ENCODE measurements around the gene THY1. TPM values are rescaled to one million over a fixed set of nuclear protein-coding genes. Genes with fewer than 3 reads are reported as not detected.
"Not testable (repeated sequence)": the region's sequence is repeated elsewhere in the genome, so short reads cannot be mapped to it uniquely, and the experiment has no call there.

The THY1 gene
- total RNA-seq, 4 donors from 2014 or later: 2.1 to 28.1 (median 9.4) TPM

DNA sequence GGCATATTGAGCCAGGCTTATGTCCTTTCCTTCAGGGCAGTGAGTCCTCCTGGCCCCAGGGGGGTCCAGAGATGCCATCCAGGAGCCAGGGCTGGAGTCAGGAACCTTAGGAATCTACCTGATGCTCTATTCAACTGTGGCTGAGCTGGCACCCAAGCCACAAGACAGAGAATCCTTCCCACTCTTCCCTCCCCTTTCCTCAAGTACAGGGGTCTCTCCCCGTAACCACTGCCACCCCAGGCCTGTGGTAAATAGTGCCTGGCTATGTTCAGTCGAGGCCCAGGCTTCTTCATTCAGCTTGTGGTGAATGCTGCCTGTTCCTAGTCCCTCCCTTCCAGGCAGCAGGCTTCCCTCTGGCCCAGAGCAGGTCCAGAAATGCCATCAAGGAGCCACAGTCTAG is 45.5 kb upstream of the THY1 start:
- no peak overlapping the region for H3K27ac ChIP-seq
- H3K36me3 ChIP-seq: no peaks in the 10 kb centered on the region
- no peak for DNase-seq
- H3K27me3 ChIP-seq: no peaks in the 10 kb centered on the region
- H3K4me1 ChIP-seq: no peaks in the 10 kb centered on the region
- H3K4me3 ChIP-seq: no peak overlapping the region
- H3K9me3 ChIP-seq: peaks cover 0 to 4% (median 0%) of the 10 kb centered on the region in 4 donors
- TF ChIP-seq, protein P1, sequence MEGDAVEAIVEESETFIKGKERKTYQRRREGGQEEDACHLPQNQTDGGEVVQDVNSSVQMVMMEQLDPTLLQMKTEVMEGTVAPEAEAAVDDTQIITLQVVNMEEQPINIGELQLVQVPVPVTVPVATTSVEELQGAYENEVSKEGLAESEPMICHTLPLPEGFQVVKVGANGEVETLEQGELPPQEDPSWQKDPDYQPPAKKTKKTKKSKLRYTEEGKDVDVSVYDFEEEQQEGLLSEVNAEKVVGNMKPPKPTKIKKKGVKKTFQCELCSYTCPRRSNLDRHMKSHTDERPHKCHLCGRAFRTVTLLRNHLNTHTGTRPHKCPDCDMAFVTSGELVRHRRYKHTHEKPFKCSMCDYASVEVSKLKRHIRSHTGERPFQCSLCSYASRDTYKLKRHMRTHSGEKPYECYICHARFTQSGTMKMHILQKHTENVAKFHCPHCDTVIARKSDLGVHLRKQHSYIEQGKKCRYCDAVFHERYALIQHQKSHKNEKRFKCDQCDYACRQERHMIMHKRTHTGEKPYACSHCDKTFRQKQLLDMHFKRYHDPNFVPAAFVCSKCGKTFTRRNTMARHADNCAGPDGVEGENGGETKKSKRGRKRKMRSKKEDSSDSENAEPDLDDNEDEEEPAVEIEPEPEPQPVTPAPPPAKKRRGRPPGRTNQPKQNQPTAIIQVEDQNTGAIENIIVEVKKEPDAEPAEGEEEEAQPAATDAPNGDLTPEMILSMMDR (IDR thresholded peaks at IDR 0.05): no peak
- TF ChIP-seq POLR2A (IDR thresholded peaks at IDR 0.05): no peak

DNA sequence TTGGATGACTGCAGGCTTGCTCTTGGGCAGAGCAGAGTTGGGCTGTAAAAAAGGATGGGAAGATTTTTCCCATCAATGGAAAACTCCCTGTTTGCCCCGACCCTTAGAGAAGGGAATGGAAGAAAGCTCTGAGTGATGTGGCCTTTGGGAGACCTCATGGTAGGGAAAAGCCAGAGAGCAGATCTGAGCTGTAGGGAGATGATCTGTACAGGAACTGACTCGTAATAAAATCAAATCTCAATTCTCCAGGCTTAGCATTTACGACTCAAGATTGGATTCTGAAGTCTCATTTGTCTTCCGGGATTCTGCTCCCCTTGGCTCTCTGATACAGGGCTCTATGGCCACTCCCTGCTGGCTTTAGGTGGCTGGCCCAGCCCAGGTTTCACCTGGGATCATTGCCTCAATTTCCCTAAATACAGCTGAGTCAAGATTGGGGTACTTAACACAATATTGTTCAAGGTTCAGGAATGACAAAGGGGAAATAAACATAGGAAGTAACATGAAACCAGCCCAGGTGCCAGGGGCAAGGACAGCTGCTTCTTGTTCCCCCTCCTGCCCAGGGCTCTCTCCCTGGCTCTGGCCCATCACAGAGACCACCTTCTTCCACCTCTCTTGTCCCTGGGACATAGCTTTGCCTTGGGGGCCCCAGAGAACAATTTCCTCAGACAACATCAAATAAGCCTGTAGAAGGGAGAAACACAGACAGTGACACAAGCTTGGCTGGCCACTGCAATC is 38.4 kb upstream of the THY1 start:
- H3K4me3 ChIP-seq: no peak overlapping the region
- no peaks in the 10 kb centered on the region for H3K27me3 ChIP-seq
- no peak overlapping the region for H3K27ac ChIP-seq
- H3K36me3 ChIP-seq: no peaks in the 10 kb centered on the region
- peaks cover 0 to 4% (median 0%) of the 10 kb centered on the region in 4 donors for H3K9me3 ChIP-seq
- no peaks in the 10 kb centered on the region for H3K4me1 ChIP-seq
- DNase-seq: no peak
- TF ChIP-seq POLR2A (IDR thresholded peaks at IDR 0.05): no peak
- TF ChIP-seq, protein P1 (IDR thresholded peaks at IDR 0.05): no peak

DNA sequence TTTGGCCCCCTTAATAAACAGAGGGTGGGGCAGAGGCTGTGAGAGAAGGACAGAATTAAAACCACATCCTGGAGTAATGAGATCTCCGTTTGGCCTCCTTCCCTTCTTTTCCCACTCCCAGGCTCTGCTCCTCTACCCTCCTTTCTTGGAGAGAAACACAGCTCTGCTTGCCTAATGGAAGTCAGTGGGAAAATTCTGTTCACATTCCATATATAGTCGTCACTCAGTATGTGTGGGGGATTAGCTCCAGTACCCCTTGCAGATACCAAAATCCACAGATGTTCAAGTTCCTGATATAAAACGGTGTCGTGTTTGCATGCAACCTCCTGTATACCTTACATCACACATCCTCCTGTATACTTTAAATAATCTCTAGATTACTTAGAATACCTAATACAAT is 37.6 kb upstream of the THY1 start:
- TF ChIP-seq, protein P1 (IDR thresholded peaks at IDR 0.05): no peak
- TF ChIP-seq POLR2A (IDR thresholded peaks at IDR 0.05): no peak
- DNase-seq: no peak
- no peak overlapping the region for H3K27ac ChIP-seq

DNA sequence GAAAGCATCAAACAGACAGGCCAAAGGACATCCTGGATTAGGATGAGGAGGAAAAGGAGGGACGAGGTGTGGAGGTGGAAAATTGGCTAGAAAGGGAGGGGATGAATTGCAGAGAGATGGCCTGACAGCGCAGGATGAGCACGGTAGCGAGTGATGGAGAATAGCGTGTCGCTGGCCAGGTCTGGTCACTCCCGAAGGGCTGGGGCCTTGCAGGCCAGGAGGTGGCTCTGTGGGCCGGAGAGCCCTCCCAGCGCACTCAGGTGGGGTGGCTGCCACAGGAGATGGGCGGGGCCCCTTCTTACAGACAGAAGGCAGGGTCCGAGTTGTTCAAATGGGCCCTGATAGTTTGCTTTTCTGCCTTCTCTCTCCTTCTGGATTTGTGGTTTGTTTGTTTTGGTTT is 37.1 kb upstream of the THY1 start:
- no peak overlapping the region for H3K4me3 ChIP-seq
- H3K27ac ChIP-seq: no peak overlapping the region
- no peaks in the 10 kb centered on the region for H3K27me3 ChIP-seq
- no peaks in the 10 kb centered on the region for H3K36me3 ChIP-seq
- DNase-seq: no peak
- H3K4me1 ChIP-seq: no peaks in the 10 kb centered on the region
- H3K9me3 ChIP-seq: no peaks in the 10 kb centered on the region
- TF ChIP-seq, protein P1 (IDR thresholded peaks at IDR 0.05): no peak
- no peak for TF ChIP-seq POLR2A (IDR thresholded peaks at IDR 0.05)

More for the DNA sequence above, 37.6 kb upstream of the THY1 start:
- Histone ChIP-seq H3K4me1 (no peaks in the 10 kb centered on the region), H3K9me3 (no peaks in the 10 kb centered on the region), H3K27me3 (no peaks in the 10 kb centered on the region), H3K4me3 (no peak overlapping the region), H3K36me3 (no peaks in the 10 kb centered on the region)

DNA sequence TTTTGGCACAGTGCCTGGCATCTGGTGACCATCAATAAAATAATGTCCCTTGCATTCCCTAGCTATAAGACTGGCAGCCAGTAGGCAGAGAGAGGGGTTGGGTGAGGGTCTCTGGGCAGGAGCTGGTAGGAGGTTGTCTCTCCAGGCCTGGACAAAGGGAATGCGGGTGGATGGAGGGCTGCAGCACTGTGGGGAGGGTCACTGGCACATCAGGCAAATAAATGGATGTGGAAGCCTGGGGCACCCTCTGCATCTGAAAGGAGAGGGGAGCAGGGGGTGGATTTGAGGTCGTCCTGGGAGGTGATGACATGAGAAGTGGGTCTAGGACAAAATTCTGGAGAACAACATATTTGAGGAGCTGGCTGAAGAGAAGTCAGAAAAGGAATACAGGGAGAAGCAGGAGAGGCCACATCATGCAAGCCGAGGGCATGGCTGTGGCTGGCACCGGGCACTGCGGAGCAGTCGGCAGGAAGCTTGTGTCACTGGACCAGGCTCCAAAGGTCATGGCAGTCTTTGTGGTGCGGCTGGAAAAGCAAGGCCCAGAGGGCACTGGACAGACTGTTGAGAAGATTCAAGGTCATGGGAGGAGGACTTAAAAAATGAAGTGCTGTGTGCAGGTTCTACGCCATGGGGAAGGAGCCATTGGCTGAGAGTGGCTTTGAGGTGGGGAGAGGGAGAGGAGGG is 36.5 kb upstream of the THY1 start:
- Histone ChIP-seq H3K4me1 (no peaks in the 10 kb centered on the region), H3K9me3 (no peaks in the 10 kb centered on the region), H3K27ac (no peak overlapping the region), H3K36me3 (no peaks in the 10 kb centered on the region), H3K27me3 (no peaks in the 10 kb centered on the region), H3K4me3 (no peak overlapping the region)
- no peak for TF ChIP-seq POLR2A (IDR thresholded peaks at IDR 0.05)
- TF ChIP-seq, protein P1 (IDR thresholded peaks at IDR 0.05): no peak
- DNase-seq: no peak

DNA sequence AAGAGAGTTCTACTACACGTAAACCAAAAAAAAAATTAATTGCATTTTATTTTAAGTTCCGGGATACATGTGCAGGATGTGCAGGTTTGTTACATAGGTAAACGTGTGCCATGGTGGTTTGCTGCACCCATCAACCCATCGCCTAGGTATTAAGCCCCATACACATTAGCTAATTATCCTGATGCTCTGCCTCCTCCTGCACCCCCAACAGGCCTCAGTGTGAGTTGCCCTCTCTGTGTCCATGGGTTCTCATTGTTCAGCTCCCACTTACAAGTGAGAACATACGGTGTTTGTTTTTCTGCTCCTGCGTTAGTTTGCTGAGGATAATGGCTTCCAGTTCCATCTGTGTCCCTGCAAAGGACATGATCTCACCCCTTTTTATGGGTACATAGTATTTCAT is 32.7 kb upstream of the THY1 start:
- not testable (repeated sequence) for H3K4me3 ChIP-seq, H3K36me3 ChIP-seq, DNase-seq, H3K9me3 ChIP-seq, H3K4me1 ChIP-seq, H3K27ac ChIP-seq, H3K27me3 ChIP-seq

DNA sequence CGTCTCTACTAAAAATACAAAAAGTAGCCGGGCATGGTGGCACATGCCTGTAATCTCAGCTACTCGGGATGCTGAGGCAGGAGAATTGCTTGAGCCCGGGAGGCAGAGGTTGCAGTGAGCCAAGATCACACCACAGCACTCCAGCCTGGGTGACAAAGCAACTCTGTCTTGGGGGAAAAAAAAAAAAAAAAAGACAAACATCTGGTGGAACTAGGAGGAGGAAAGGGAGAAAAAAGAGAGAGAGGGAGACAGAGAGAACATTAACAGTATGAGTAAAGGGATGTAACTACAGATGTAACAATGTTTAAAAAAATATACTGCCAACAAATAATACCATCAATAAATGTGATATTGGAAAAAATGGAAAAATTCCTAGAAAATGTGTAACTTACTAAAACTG is 32.3 kb upstream of the THY1 start:
- not testable (repeated sequence) for H3K36me3 ChIP-seq, H3K4me3 ChIP-seq, H3K9me3 ChIP-seq, DNase-seq, H3K4me1 ChIP-seq, H3K27ac ChIP-seq, H3K27me3 ChIP-seq

Data from Peyer's patch (tissue), 4 donors.